ENCODE results near the gene ERFE. TPM values are rescaled to one million over a fixed set of nuclear protein-coding genes. Genes with fewer than 3 reads are reported as not detected.

ERFE gene
- total and polyA plus RNA-seq, 2 of the 4 experiments (the other 2 are of a cell fraction) = 1.3 to 3.5 TPM

DNA sequence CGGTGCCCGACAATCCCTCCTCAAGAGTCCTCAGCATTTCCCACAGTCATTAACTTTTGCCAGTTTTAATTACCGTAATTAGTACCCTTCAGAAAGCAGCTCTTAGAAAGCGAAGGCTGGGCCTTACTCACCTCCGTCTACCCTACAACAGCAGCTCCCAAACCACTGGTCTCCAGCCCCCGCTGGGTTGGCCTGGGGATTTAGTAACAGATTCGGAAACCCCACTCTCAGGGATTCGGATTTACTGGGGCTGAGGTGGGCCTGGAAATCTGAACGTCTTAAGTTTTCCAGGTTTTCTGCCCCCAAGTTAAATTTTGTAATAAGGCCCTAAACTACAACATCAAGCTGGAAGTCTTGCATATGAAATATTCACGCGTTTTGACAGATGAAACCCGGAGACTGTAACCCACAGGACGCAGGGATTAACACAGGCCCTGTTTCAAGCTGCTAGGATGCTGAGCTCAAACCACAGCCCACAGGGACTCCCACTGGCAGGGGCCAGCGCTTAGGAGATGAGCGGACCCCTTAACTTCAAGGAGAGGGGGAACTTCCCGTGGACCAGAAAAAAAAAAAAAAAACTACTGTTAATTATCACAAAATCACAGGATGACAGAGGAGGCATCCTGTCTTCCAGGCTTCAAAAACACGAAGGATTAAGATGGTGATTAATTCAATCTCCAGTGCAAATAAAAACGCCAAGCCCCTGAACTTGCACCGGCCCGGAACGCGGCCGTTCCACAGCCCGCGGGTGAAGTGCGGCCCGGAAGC, 43.7 kb downstream of the ERFE start:
- H2BK15ac ChIP-seq (ENCODE audit: low read depth, low read length) = no peak overlapping the region
- peak overlapping the region; percentile 42; the same call in 1 of the 2 replicates for H3K56ac ChIP-seq (ENCODE audit: extremely low read depth, insufficient read depth, low read length)
- CTCF ChIA-PET = interaction anchor here (0.7 to 0.9 kb wide), 2 partner anchors 26 to 39 kb away, joined by 3 read pairs; no protein-coding TSS in a partner anchor
- DNase-seq (peak; percentile 18), ATAC-seq (ENCODE audit: low read depth) (no peak)
- POLR2A ChIA-PET (ENCODE audit: unreplicated experiment) = no interaction called here
- 44% methylated on average over 2 of the region's 27 CpGs; no CpG with 5 or more reads in 1 of the 2 experiments for WGBS, 2 experiments (ENCODE audit: extremely low coverage in 2 of 2, insufficient read length in 1 of 2)
- no peak overlapping the region for H4K5ac ChIP-seq (ENCODE audit: low read depth, low read length)
- no peaks in the 10 kb centered on the region for H3K27me3 ChIP-seq (ENCODE audit: control insufficient read depth, insufficient read depth, low read length)
- H3K18ac ChIP-seq (ENCODE audit: low read depth, low read length) = no peak overlapping the region; the same call in 1 of the 2 replicates
- H2AK9ac ChIP-seq (replicated peaks; ENCODE audit: low read depth, low read length, poor library complexity) = peak overlapping the region; percentile 90
- peaks cover 7% of the 10 kb centered on the region; the same call in 1 of the 2 replicates for H3K9me1 ChIP-seq (ENCODE audit: insufficient read depth, low read length)
- dilution Hi-C loops (cut with HindIII; ENCODE audit: low sequenced_read_pairs, unreplicated experiment) = no loop called here
- peaks cover 5 to 45% of the 10 kb centered on the region in 2 experiments; a peak in 3 of 4 replicates for H3K79me1 ChIP-seq (ENCODE audit: low read depth in 1 of 2, low read length in 2 of 2)
- intact Hi-C loops (cut with micrococcal nuclease) = no loop called here
- peak overlapping the region; percentile 85 for H3K4me2 ChIP-seq (ENCODE audit: low read depth, low read length)
- H3K4me3 ChIP-seq (ENCODE audit: insufficient read depth, low read depth, low read length) = peak overlapping the region; percentile 87
- in situ Hi-C loops (cut with MboI; ENCODE audit: low sequenced_read_pairs) = no loop called here
- peak overlapping the region; percentile 6 to 43; a peak in 1 of 4 replicates for H4K8ac ChIP-seq (ENCODE audit: low read depth in 2 of 2, low read length in 2 of 2)
- H3K36me3 ChIP-seq (ENCODE audit: control insufficient read depth, insufficient read depth, low read length) = 0 out of 2 replicates have a peak, but pooled peaks cover 1% of the 10 kb centered on the region
- peak overlapping the region; percentile 86 for H3K23ac ChIP-seq (ENCODE audit: low read depth, low read length)
- H2BK20ac ChIP-seq (ENCODE audit: low read depth, low read length) = no peak overlapping the region
- H3K9me3 ChIP-seq (ENCODE audit: control insufficient read depth, insufficient read depth, low read length) = no peaks in the 10 kb centered on the region
- H2BK120ac ChIP-seq (ENCODE audit: low read depth, low read length) = no peak overlapping the region
- peak overlapping the region; percentile 94 for H2AFZ ChIP-seq (replicated peaks; ENCODE audit: low read length, poor library complexity)
- H4K91ac ChIP-seq (ENCODE audit: insufficient read depth, low read depth, low read length) = no peak overlapping the region
- H3K4ac ChIP-seq (ENCODE audit: low read depth, low read length) = peak overlapping the region; percentile 13
- H3K14ac ChIP-seq (replicated peaks; ENCODE audit: low read depth, low read length) = peak overlapping the region; percentile 89
- peak overlapping the region; percentile 80 for H3K9ac ChIP-seq (ENCODE audit: low read depth, low read length)
- peaks cover 7% of the 10 kb centered on the region for H3K4me1 ChIP-seq (ENCODE audit: control insufficient read depth, insufficient read depth, low read length)
- H3K27ac ChIP-seq (ENCODE audit: insufficient read depth, low read length) = peak overlapping the region; percentile 72
- BruUV-seq (replicated peaks) = no TSS peak
- H2AK5ac ChIP-seq (ENCODE audit: low read depth, low read length) = peak overlapping the region; percentile 55
- H2BK5ac ChIP-seq (ENCODE audit: low read depth, low read length, poor library complexity, severe bottlenecking) = peak overlapping the region; percentile 53
- peaks cover 49% of the 10 kb centered on the region for H4K20me1 ChIP-seq (ENCODE audit: insufficient read depth, low read length)
- no peak for TF ChIP-seq MAFK (IDR thresholded peaks at IDR 0.05; ENCODE audit: low read depth, low read length)
- TF ChIP-seq BHLHE40 (IDR thresholded peaks at IDR 0.05; ENCODE audit: low read depth, low read length) = no peak
- TF ChIP-seq CHD1 (IDR thresholded peaks at IDR 0.05; ENCODE audit: low read depth, low read length) = no peak
- TF ChIP-seq, protein P1, sequence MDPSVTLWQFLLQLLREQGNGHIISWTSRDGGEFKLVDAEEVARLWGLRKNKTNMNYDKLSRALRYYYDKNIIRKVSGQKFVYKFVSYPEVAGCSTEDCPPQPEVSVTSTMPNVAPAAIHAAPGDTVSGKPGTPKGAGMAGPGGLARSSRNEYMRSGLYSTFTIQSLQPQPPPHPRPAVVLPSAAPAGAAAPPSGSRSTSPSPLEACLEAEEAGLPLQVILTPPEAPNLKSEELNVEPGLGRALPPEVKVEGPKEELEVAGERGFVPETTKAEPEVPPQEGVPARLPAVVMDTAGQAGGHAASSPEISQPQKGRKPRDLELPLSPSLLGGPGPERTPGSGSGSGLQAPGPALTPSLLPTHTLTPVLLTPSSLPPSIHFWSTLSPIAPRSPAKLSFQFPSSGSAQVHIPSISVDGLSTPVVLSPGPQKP (IDR thresholded peaks at IDR 0.05; ENCODE audit: borderline replicate concordance, low read depth, low read length) = no peak
- TF ChIP-seq CEBPB (IDR thresholded peaks at IDR 0.05; ENCODE audit: low read depth, low read length) = no peak
- no peak for TF ChIP-seq MXI1 (IDR thresholded peaks at IDR 0.05; ENCODE audit: borderline replicate concordance, low read depth, low read length)
- no peak for TF ChIP-seq RCOR1 (IDR thresholded peaks at IDR 0.05; ENCODE audit: insufficient replicate concordance, low read length)
- no peak for TF ChIP-seq RFX5 (IDR thresholded peaks at IDR 0.05; ENCODE audit: low read depth, low read length)
- TF ChIP-seq RAD21 (IDR thresholded peaks at IDR 0.05; ENCODE audit: low read length) = no peak
- TF ChIP-seq MAZ (IDR thresholded peaks at IDR 0.05; ENCODE audit: borderline replicate concordance, low read depth, low read length) = no peak
- no peak for TF ChIP-seq NFE2L2 (IDR thresholded peaks at IDR 0.05; ENCODE audit: low read depth, low read length)
- TF ChIP-seq, protein P2, sequence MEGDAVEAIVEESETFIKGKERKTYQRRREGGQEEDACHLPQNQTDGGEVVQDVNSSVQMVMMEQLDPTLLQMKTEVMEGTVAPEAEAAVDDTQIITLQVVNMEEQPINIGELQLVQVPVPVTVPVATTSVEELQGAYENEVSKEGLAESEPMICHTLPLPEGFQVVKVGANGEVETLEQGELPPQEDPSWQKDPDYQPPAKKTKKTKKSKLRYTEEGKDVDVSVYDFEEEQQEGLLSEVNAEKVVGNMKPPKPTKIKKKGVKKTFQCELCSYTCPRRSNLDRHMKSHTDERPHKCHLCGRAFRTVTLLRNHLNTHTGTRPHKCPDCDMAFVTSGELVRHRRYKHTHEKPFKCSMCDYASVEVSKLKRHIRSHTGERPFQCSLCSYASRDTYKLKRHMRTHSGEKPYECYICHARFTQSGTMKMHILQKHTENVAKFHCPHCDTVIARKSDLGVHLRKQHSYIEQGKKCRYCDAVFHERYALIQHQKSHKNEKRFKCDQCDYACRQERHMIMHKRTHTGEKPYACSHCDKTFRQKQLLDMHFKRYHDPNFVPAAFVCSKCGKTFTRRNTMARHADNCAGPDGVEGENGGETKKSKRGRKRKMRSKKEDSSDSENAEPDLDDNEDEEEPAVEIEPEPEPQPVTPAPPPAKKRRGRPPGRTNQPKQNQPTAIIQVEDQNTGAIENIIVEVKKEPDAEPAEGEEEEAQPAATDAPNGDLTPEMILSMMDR (conservative IDR thresholded peaks at IDR 0.05; ENCODE audit: low read depth, low read length) = no peak
- TF ChIP-seq POLR2A (IDR thresholded peaks at IDR 0.05; ENCODE audit: low read depth, low read length) = no peak
- TF ChIP-seq, protein P3, sequence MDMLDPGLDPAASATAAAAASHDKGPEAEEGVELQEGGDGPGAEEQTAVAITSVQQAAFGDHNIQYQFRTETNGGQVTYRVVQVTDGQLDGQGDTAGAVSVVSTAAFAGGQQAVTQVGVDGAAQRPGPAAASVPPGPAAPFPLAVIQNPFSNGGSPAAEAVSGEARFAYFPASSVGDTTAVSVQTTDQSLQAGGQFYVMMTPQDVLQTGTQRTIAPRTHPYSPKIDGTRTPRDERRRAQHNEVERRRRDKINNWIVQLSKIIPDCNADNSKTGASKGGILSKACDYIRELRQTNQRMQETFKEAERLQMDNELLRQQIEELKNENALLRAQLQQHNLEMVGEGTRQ (IDR thresholded peaks at IDR 0.05; ENCODE audit: low read depth, low read length) = no peak

All from IMR-90 (cell line).